HL-60 (cell line): ENCODE results near the gene CIROP.

Experiments used
- CTCF ChIP-seq: IDR thresholded peaks from one replicate; pipeline ENCODE4 v1.5.1; 2011; ENCODE audit warnings: low read length, control low read depth, inconsistent platforms; ENCODE audit not compliant: insufficient read depth
- GABPA ChIP-seq: IDR thresholded peaks from 2 replicates; pipeline ENCODE4 v1.6.1; 2012; ENCODE audit warnings: low read depth
- POLR2AphosphoS5 ChIP-seq: IDR thresholded peaks from 2 replicates; pipeline ENCODE4 v1.6.1; 2012; ENCODE audit warnings: low read depth
- TF ChIP-seq, protein P1 (sequence below): IDR thresholded peaks from 2 replicates; pipeline ENCODE4 v1.6.1; 2012; ENCODE audit warnings: low read depth; ENCODE audit not compliant: insufficient replicate concordance

GRCh38 chr14:23115039-23115731 lies 10.4 kb upstream of the CIROP start:
- TF ChIP-seq CTCF (no peak), POLR2AphosphoS5 (peak; percentile 69; the same call in 1 of the 2 replicates), GABPA (no peak)
- TF ChIP-seq, protein P1, sequence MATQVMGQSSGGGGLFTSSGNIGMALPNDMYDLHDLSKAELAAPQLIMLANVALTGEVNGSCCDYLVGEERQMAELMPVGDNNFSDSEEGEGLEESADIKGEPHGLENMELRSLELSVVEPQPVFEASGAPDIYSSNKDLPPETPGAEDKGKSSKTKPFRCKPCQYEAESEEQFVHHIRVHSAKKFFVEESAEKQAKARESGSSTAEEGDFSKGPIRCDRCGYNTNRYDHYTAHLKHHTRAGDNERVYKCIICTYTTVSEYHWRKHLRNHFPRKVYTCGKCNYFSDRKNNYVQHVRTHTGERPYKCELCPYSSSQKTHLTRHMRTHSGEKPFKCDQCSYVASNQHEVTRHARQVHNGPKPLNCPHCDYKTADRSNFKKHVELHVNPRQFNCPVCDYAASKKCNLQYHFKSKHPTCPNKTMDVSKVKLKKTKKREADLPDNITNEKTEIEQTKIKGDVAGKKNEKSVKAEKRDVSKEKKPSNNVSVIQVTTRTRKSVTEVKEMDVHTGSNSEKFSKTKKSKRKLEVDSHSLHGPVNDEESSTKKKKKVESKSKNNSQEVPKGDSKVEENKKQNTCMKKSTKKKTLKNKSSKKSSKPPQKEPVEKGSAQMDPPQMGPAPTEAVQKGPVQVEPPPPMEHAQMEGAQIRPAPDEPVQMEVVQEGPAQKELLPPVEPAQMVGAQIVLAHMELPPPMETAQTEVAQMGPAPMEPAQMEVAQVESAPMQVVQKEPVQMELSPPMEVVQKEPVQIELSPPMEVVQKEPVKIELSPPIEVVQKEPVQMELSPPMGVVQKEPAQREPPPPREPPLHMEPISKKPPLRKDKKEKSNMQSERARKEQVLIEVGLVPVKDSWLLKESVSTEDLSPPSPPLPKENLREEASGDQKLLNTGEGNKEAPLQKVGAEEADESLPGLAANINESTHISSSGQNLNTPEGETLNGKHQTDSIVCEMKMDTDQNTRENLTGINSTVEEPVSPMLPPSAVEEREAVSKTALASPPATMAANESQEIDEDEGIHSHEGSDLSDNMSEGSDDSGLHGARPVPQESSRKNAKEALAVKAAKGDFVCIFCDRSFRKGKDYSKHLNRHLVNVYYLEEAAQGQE, result no peak
